PC-3 (cell line): ENCODE results near the gene TMEM196. TPM values are rescaled to one million over a fixed set of nuclear protein-coding genes. Genes with fewer than 3 reads are reported as not detected.

Experiments
- ATAC-seq: fragments of 200-7000 bp; cut with Tn5 transposase; 2 replicates; pipeline ENCODE4 v1.9.1; 2020; ENCODE audit warnings: mild to moderate bottlenecking, moderate library complexity
- BruUV-seq: library from RNA; stranded (reverse); fragments of 400-500 nt; replicated peaks from 2 replicates; lab custom pipeline; 2021; lab: Mats Ljungman, UMichigan
- CTCF ChIA-PET: fragments of 300-600 bp; sonication (Branson Sonifier 250); formaldehyde crosslinking; loops from one replicate; lab custom pipeline; 2022; ENCODE audit warnings: antibody characterized with exemption; lab: Charles Lee
- POLR2A ChIA-PET: fragments of 300-600 bp; sonication (Branson Sonifier 250); formaldehyde crosslinking; loops from one replicate; lab custom pipeline; 2022; ENCODE audit warnings: antibody characterized with exemption; ENCODE audit not compliant: unreplicated experiment; lab: Charles Lee
- DNase-seq: peaks from one replicate; pipeline ENCODE4 v3.0.0-alpha.2; 2015
- H2AFZ ChIP-seq: fragments of 300-600 bp; sonication (generic); 2 replicates; pipeline ENCODE4 v1.6.0; 2016; ENCODE audit warnings: antibody characterized with exemption, low read length
- H3F3A ChIP-seq: fragments of 300-600 bp; sonication (generic); one replicate; pipeline ENCODE4 v1.6.0; 2017; ENCODE audit warnings: antibody characterized with exemption, low read length, control low read depth, mild to moderate bottlenecking; ENCODE audit not compliant: unreplicated experiment
- H3K27ac ChIP-seq: fragments of 300-600 bp; sonication (generic); 2 replicates; pipeline ENCODE4 v1.5.1; 2016; ENCODE audit warnings: mild to moderate bottlenecking, low read length
- H3K27me3 ChIP-seq: fragments of 300-600 bp; sonication (generic); 2 replicates; pipeline ENCODE4 v1.6.1; 2016; ENCODE audit warnings: low read length, mixed read lengths
- H3K36me3 ChIP-seq: fragments of 300-600 bp; sonication (generic); 2 replicates; pipeline ENCODE4 v1.6.1; 2016; ENCODE audit warnings: low read depth, mixed run types, low read length, mixed read lengths
- H3K4me1 ChIP-seq: fragments of 300-600 bp; sonication (generic); 2 replicates; pipeline ENCODE4 v1.5.1; 2016; ENCODE audit warnings: low read length; ENCODE audit not compliant: insufficient read depth
- H3K4me2 ChIP-seq: fragments of 300-600 bp; sonication (generic); 2 replicates; pipeline ENCODE4 v1.6.0; 2016; ENCODE audit warnings: low read length
- H3K4me3 ChIP-seq: fragments of 300-600 bp; sonication (generic); 2 replicates; pipeline ENCODE4 v1.5.1; 2016; ENCODE audit warnings: mild to moderate bottlenecking, low read length, mixed read lengths
- H3K79me2 ChIP-seq: fragments of 300-600 bp; sonication (generic); 2 replicates; pipeline ENCODE4 v1.6.1; 2017; ENCODE audit warnings: low read length, mixed read lengths
- H3K9ac ChIP-seq: fragments of 300-600 bp; sonication (generic); 2 replicates; pipeline ENCODE4 v1.6.0; 2016; ENCODE audit warnings: mild to moderate bottlenecking, low read length
- H3K9me2 ChIP-seq: fragments of 300-600 bp; sonication (generic); replicated peaks from 2 replicates; pipeline ENCODE4 v1.6.1; 2016; ENCODE audit warnings: mixed run types, low read length, mixed read lengths
- H3K9me3 ChIP-seq: fragments of 300-600 bp; sonication (generic); 2 replicates; pipeline ENCODE4 v1.6.1; 2016; ENCODE audit warnings: low read length, mixed read lengths
- H4K20me1 ChIP-seq: fragments of 300-600 bp; sonication (generic); 2 replicates; pipeline ENCODE4 v1.6.1; 2016; ENCODE audit warnings: low read length, mixed read lengths
- CTCF ChIP-seq: fragments of 300-600 bp; sonication (generic); conservative IDR thresholded peaks from 2 replicates; pipeline ENCODE4 v1.5.1; 2017; ENCODE audit warnings: antibody characterized with exemption, low read depth, mild to moderate bottlenecking, low read length
- EZH2 ChIP-seq: fragments of 300-600 bp; sonication (generic); IDR thresholded peaks from one replicate; pipeline ENCODE4 v1.6.1; 2017; ENCODE audit warnings: antibody characterized with exemption, mild to moderate bottlenecking, low read length; ENCODE audit not compliant: unreplicated experiment
- EZH2phosphoT487 ChIP-seq: fragments of 300-600 bp; sonication (generic); IDR thresholded peaks from 2 replicates; pipeline ENCODE4 v1.6.1; 2018; ENCODE audit warnings: mild to moderate bottlenecking, antibody characterized with exemption, low read length, borderline replicate concordance
- intact Hi-C: fragments of 100-400 bp; cut with micrococcal nuclease; formaldehyde crosslinking; loops from 2 replicates; pipeline ENCODE4 v1.9.0; 2023
- total RNA-seq: library from RNA; depleted of rRNA; stranded (reverse); fragments of >200 nt; gene quantifications from 2 replicates; pipeline ENCODE4 v1.2.3, GENCODE V29; 2014

Gene TMEM196
- total RNA-seq, 1 experiment from 2014 or later = not detected

- no peaks in the 10 kb centered on the region for H3K9me2 ChIP-seq
- ATAC-seq (no peak), DNase-seq (peak; percentile 20)
- ChIA-PET POLR2A (no interaction called here), CTCF (no interaction called here)
- no peaks in the 10 kb centered on the region for H3F3A ChIP-seq
- H3K9ac ChIP-seq = no peak overlapping the region
- no peaks in the 10 kb centered on the region for H3K36me3 ChIP-seq
- TF ChIP-seq CTCF = peak; percentile 28; the same call in 1 of the 2 replicates
- TF ChIP-seq EZH2phosphoT487 = no peak
- H3K79me2 ChIP-seq = no peaks in the 10 kb centered on the region
- no peak overlapping the region for H2AFZ ChIP-seq
- H3K4me3 ChIP-seq = no peak overlapping the region
- H3K4me1 ChIP-seq = no peaks in the 10 kb centered on the region
- no TSS peak for BruUV-seq
- intact Hi-C loops = no loop called here
- H3K27ac ChIP-seq = no peak overlapping the region
- no peaks in the 10 kb centered on the region for H3K27me3 ChIP-seq
- no peaks in the 10 kb centered on the region for H4K20me1 ChIP-seq
- no peaks in the 10 kb centered on the region for H3K9me3 ChIP-seq
- no peak overlapping the region for H3K4me2 ChIP-seq
Measured at GRCh38 chr7:19775578-19775977, 2.2 kb upstream of the TMEM196 start.

- H3K27me3 ChIP-seq = no peaks in the 10 kb centered on the region
- H3K4me1 ChIP-seq = no peaks in the 10 kb centered on the region
- no peak overlapping the region for H3K4me3 ChIP-seq
- H3K9me3 ChIP-seq = no peaks in the 10 kb centered on the region
- TF ChIP-seq EZH2phosphoT487 (no peak), EZH2 (no peak), CTCF (no peak)
- ChIA-PET CTCF (no interaction called here), POLR2A (no interaction called here)
- no peak for ATAC-seq
- no peaks in the 10 kb centered on the region for H3F3A ChIP-seq
- H3K9ac ChIP-seq = no peak overlapping the region
- H3K79me2 ChIP-seq = no peaks in the 10 kb centered on the region
- H3K4me2 ChIP-seq = no peak overlapping the region; the same call in 1 of the 2 replicates
- DNase-seq = no peak
- H2AFZ ChIP-seq = no peak overlapping the region
- H4K20me1 ChIP-seq = no peaks in the 10 kb centered on the region
- no TSS peak for BruUV-seq
- no peaks in the 10 kb centered on the region for H3K36me3 ChIP-seq
- intact Hi-C loops = no loop called here
- no peak overlapping the region for H3K27ac ChIP-seq
- no peaks in the 10 kb centered on the region for H3K9me2 ChIP-seq
Measured at GRCh38 chr7:19772306-19772705, 1.1 kb downstream of the TMEM196 start.

- TF ChIP-seq EZH2phosphoT487 (no peak), EZH2 (no peak), CTCF (no peak)
- intact Hi-C loops = no loop called here
- no peaks in the 10 kb centered on the region for H3F3A ChIP-seq
- H3K36me3 ChIP-seq = no peaks in the 10 kb centered on the region
- no TSS peak for BruUV-seq
- H2AFZ ChIP-seq = no peak overlapping the region
- no peak overlapping the region for H3K9ac ChIP-seq
- H3K4me1 ChIP-seq = no peaks in the 10 kb centered on the region
- no peak overlapping the region for H3K4me2 ChIP-seq
- H3K9me2 ChIP-seq = no peaks in the 10 kb centered on the region
- DNase-seq (no peak), ATAC-seq (no peak)
- H4K20me1 ChIP-seq = no peaks in the 10 kb centered on the region
- no peak overlapping the region for H3K27ac ChIP-seq
- ChIA-PET POLR2A (no interaction called here), CTCF (no interaction called here)
- H3K9me3 ChIP-seq = no peaks in the 10 kb centered on the region
- no peaks in the 10 kb centered on the region for H3K27me3 ChIP-seq
- H3K4me3 ChIP-seq = no peak overlapping the region
- H3K79me2 ChIP-seq = no peaks in the 10 kb centered on the region
Measured at GRCh38 chr7:19762631-19763030, 10.8 kb downstream of the TMEM196 start.
